Liver (tissue), 9 donors: ENCODE data around the gene DCP2. TPM values are rescaled to one million over a fixed set of nuclear protein-coding genes. Genes with fewer than 3 reads are reported as not detected.

Source experiments
- DNase-seq: peaks from one replicate; pipeline ENCODE4 v3.0.0-alpha.2; 2017; ENCODE audit warnings: low spot score
- H3K27ac ChIP-seq, 2 donors: one replicate each; pipeline ENCODE4 v1.7.0; 2013; ENCODE audit warnings: inconsistent platforms in 2 of 2, low read length in 2 of 2, control low read depth in 1 of 2, low read depth in 1 of 2, mild to moderate bottlenecking in 1 of 2
- H3K27me3 ChIP-seq, 4 donors: one replicate each; pipeline versions ENCODE4 v1.6.1 to v1.7.0; 2013; ENCODE audit warnings: low read length in 3 of 4, inconsistent platforms in 1 of 4, mild to moderate bottlenecking in 1 of 4, moderate library complexity in 1 of 4; ENCODE audit not compliant: control insufficient read depth in 4 of 4, insufficient read depth in 4 of 4
- H3K36me3 ChIP-seq, 4 donors: one replicate each; pipeline versions ENCODE4 v1.6.1 to v1.7.0; 2013; ENCODE audit warnings: low read length in 3 of 4, mild to moderate bottlenecking in 3 of 4, low read depth in 1 of 4, moderate library complexity in 1 of 4; ENCODE audit not compliant: control insufficient read depth in 4 of 4, insufficient read depth in 3 of 4
- H3K4me1 ChIP-seq, 4 donors: one replicate each; pipeline versions ENCODE4 v1.6.1 to v1.7.0; 2013; ENCODE audit warnings: low read length in 3 of 4, mild to moderate bottlenecking in 3 of 4, moderate library complexity in 1 of 4; ENCODE audit not compliant: control insufficient read depth in 4 of 4, insufficient read depth in 4 of 4
- H3K4me3 ChIP-seq, 3 donors: one replicate each; pipeline versions ENCODE4 v1.6.1 to v1.7.0; 2013; ENCODE audit warnings: low read length in 3 of 3, control low read depth in 1 of 3, low read depth in 1 of 3, mild to moderate bottlenecking in 1 of 3
- H3K9ac ChIP-seq, 2 donors: one replicate each; pipeline ENCODE4 v1.7.0; 2013; ENCODE audit warnings: low read length in 2 of 2, mild to moderate bottlenecking in 2 of 2, moderate library complexity in 2 of 2, control low read depth in 1 of 2, low read depth in 1 of 2
- H3K9me3 ChIP-seq, 4 donors: one replicate each; pipeline versions ENCODE4 v1.6.1 to v1.7.0; 2013; ENCODE audit warnings: low read length in 3 of 4; ENCODE audit not compliant: control insufficient read depth in 4 of 4
- ATF3 ChIP-seq: IDR thresholded peaks from 2 replicates; pipeline ENCODE4 v1.6.1; 2016; ENCODE audit warnings: antibody characterized with exemption
- EGR1 ChIP-seq, 2 donors: IDR thresholded peaks; 2 replicates each; pipeline ENCODE4 v1.6.1; 2016 to 2018; ENCODE audit warnings: antibody characterized with exemption in 2 of 2, low read depth in 2 of 2
- FOXA1 ChIP-seq: IDR thresholded peaks from 2 replicates; pipeline ENCODE4 v1.6.1; 2016; ENCODE audit warnings: antibody characterized with exemption
- FOXA2 ChIP-seq: IDR thresholded peaks from 2 replicates; pipeline ENCODE4 v1.6.1; 2016; ENCODE audit warnings: antibody characterized with exemption
- HNF4A ChIP-seq, 2 donors: conservative IDR thresholded peaks; 2 replicates each; pipeline ENCODE4 v1.6.1; 2016; ENCODE audit warnings: antibody characterized with exemption in 2 of 2, mild to moderate bottlenecking in 2 of 2
- HNF4G ChIP-seq: IDR thresholded peaks from 2 replicates; pipeline ENCODE4 v1.6.1; 2016; ENCODE audit warnings: antibody characterized with exemption
- JUND ChIP-seq, 2 donors: IDR thresholded peaks; 2 replicates each; pipeline ENCODE4 v1.6.1; 2016; ENCODE audit warnings: antibody characterized with exemption in 2 of 2
- NR2F2 ChIP-seq: IDR thresholded peaks from 2 replicates; pipeline ENCODE4 v1.6.1; 2016; ENCODE audit warnings: antibody characterized with exemption
- RAD21 ChIP-seq, 2 donors: IDR thresholded peaks; 2 replicates each; pipeline ENCODE4 v1.6.1; 2016; ENCODE audit warnings: antibody characterized with exemption in 2 of 2, mild to moderate bottlenecking in 2 of 2
- RXRA ChIP-seq, 2 donors: IDR thresholded peaks; 2 replicates each; pipeline ENCODE4 v1.6.1; 2017 to 2018; ENCODE audit warnings: antibody characterized with exemption in 2 of 2, mild to moderate bottlenecking in 1 of 2
- SP1 ChIP-seq: IDR thresholded peaks from 2 replicates; pipeline ENCODE4 v1.6.1; 2018; ENCODE audit warnings: antibody characterized with exemption, mild to moderate bottlenecking
- YY1 ChIP-seq: IDR thresholded peaks from 2 replicates; pipeline ENCODE4 v1.6.1; 2016; ENCODE audit warnings: antibody characterized with exemption, mild to moderate bottlenecking
- WGBS: extraction: QIAGEN DNeasy Blood & Tissue Kit; methylation state at CpG from one replicate; pipeline ENCODE4 v1.1.7; 2013; 5-methylcytosine and 5-hydroxymethylcytosine counted together
- polyA plus RNA-seq, 2 donors: library from polyadenylated mRNA; stranded (reverse) in 1 of 2; unstranded in 1 of 2; fragments of 200-250 nt in 1 of 2; fragments of >200 nt in 1 of 2; fragmentation: Nextera tagmentation in 1 of 2; extraction: Ambion mirVana in 1 of 2; gene quantifications; one replicate each; pipeline versions ENCODE4 v1.2.1 to v1.2.3, GENCODE V29; 2013 to 2015
- total RNA-seq, 2 donors: library from RNA; depleted of rRNA; stranded (reverse); fragments of >200 nt; gene quantifications; one replicate each; pipeline ENCODE4 v1.2.3, GENCODE V29; 2014
- TF ChIP-seq, protein P1 (sequence below): IDR thresholded peaks from 2 replicates; pipeline ENCODE4 v1.6.1; 2016; ENCODE audit warnings: antibody characterized with exemption, mild to moderate bottlenecking
- TF ChIP-seq, protein P2 (sequence below): IDR thresholded peaks from 2 replicates; pipeline ENCODE4 v1.6.1; 2016; ENCODE audit warnings: antibody characterized with exemption
- donor health status: healthy.
- donor health status: healthy.
- donor health status: healthy.
- donor health status: healthy.
- donor health status: healthy.

The DCP2 gene
- total and polyA plus RNA-seq, 4 donors, result 2.9 to 44.2 (median 12.4) TPM

GRCh38 chr5:112933105-112933504 lies 43.5 kb upstream of the DCP2 start:
- Histone ChIP-seq H3K4me3 (no peak overlapping the region), H3K9ac (no peak overlapping the region), H3K9me3 (no peaks in the 10 kb centered on the region), H3K4me1 (peaks cover 0 to 1% (median 0%) of the 10 kb centered on the region in 4 donors), H3K27me3 (no peaks in the 10 kb centered on the region), H3K27ac (no peak overlapping the region), H3K36me3 (no peaks in the 10 kb centered on the region)
- DNase-seq, result no peak
- no peak for TF ChIP-seq JUND (IDR thresholded peaks at IDR 0.05)
- 87% methylated on average over 1 of the region's 1 CpG for WGBS

DNA sequence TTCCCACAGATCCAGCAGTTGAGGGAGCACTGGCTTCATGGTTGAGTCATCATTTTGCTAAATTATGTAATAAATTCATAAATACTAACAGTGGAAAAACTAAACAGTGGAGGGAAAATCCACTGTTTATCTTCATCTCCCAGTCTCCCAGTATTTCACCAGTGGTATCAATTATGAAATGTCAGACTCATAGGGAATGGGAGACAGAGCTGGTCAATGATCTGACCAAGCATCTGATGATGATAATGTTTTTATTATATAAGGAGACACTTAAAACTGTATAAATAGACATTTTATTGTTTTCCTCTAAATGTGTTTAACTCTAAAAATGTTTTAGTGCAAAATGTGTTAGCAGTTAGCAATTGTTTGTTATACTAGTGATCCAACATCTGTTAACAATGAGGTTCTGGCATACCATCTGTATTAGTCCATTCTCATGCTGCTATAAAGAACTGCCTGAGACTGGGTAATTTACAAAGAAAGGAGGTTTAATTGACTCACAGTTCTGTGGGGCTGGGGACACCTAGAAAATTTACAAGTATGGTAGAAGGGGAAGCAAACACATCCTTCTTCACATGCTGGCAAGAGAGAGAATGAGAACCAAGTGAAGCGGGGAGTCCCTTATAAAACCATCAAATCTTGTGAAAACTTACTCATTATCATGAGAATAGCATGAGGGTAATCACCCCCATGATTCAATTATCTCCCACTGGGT lies 42.8 kb upstream of the DCP2 start:
- Histone ChIP-seq H3K36me3 (no peaks in the 10 kb centered on the region), H3K4me1 (no peaks in the 10 kb centered on the region), H3K27me3 (no peaks in the 10 kb centered on the region), H3K4me3 (no peak overlapping the region), H3K9me3 (no peaks in the 10 kb centered on the region), H3K9ac (no peak overlapping the region), H3K27ac (no peak overlapping the region)
- TF ChIP-seq EGR1 (IDR thresholded peaks at IDR 0.05; ENCODE audit: low read depth in 2 of 2) (no peak), ATF3 (no peak), YY1 (no peak), FOXA2 (no peak), FOXA1 (no peak), RAD21 (IDR thresholded peaks at IDR 0.05) (no peak), JUND (IDR thresholded peaks at IDR 0.05) (no peak), RXRA (IDR thresholded peaks at IDR 0.05) (no peak)
- TF ChIP-seq, protein P1, sequence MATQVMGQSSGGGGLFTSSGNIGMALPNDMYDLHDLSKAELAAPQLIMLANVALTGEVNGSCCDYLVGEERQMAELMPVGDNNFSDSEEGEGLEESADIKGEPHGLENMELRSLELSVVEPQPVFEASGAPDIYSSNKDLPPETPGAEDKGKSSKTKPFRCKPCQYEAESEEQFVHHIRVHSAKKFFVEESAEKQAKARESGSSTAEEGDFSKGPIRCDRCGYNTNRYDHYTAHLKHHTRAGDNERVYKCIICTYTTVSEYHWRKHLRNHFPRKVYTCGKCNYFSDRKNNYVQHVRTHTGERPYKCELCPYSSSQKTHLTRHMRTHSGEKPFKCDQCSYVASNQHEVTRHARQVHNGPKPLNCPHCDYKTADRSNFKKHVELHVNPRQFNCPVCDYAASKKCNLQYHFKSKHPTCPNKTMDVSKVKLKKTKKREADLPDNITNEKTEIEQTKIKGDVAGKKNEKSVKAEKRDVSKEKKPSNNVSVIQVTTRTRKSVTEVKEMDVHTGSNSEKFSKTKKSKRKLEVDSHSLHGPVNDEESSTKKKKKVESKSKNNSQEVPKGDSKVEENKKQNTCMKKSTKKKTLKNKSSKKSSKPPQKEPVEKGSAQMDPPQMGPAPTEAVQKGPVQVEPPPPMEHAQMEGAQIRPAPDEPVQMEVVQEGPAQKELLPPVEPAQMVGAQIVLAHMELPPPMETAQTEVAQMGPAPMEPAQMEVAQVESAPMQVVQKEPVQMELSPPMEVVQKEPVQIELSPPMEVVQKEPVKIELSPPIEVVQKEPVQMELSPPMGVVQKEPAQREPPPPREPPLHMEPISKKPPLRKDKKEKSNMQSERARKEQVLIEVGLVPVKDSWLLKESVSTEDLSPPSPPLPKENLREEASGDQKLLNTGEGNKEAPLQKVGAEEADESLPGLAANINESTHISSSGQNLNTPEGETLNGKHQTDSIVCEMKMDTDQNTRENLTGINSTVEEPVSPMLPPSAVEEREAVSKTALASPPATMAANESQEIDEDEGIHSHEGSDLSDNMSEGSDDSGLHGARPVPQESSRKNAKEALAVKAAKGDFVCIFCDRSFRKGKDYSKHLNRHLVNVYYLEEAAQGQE, result no peak
- TF ChIP-seq, protein P2, sequence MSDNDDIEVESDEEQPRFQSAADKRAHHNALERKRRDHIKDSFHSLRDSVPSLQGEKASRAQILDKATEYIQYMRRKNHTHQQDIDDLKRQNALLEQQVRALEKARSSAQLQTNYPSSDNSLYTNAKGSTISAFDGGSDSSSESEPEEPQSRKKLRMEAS, result no peak
- no peak for DNase-seq
- WGBS, result 98% methylated on average over 1 of the region's 1 CpG

- Histone ChIP-seq H3K9me3 (no peaks in the 10 kb centered on the region), H3K9ac (no peak overlapping the region), H3K4me1 (no peaks in the 10 kb centered on the region), H3K27me3 (no peaks in the 10 kb centered on the region), H3K27ac (no peak overlapping the region), H3K36me3 (no peaks in the 10 kb centered on the region), H3K4me3 (no peak overlapping the region)
- no peak for TF ChIP-seq YY1
- TF ChIP-seq HNF4A (conservative IDR thresholded peaks at IDR 0.05), result no peak
- TF ChIP-seq HNF4G, result no peak
- TF ChIP-seq RAD21 (IDR thresholded peaks at IDR 0.05), result no peak
- TF ChIP-seq, protein P1, result no peak
- TF ChIP-seq RXRA (IDR thresholded peaks at IDR 0.05), result no peak
- TF ChIP-seq JUND (IDR thresholded peaks at IDR 0.05), result no peak
- TF ChIP-seq SP1, result no peak
- TF ChIP-seq NR2F2, result no peak
- no peak for DNase-seq
Observed at GRCh38 chr5:112934366-112934663, 42.3 kb upstream of the DCP2 start.
